HCT116 (cell line): Measurements from ENCODE around the gene HMGB4. TPM values are rescaled to one million over a fixed set of nuclear protein-coding genes. Genes with fewer than 3 reads are reported as not detected.

ENCODE experiments used
- ATAC-seq: fragments of 200-7000 bp; cut with Tn5 transposase; 2 replicates; pipeline ENCODE4 v1.9.1; 2020; ENCODE audit warnings: mild to moderate bottlenecking, moderate library complexity
- BruUV-seq: library from RNA; stranded (reverse); fragments of 400-500 nt; replicated peaks from 2 replicates; lab custom pipeline; 2021; lab: Mats Ljungman, UMichigan
- CTCF ChIA-PET: fragments of 300-600 bp; sonication (Branson Sonifier 250); formaldehyde crosslinking; loops from one replicate; lab custom pipeline; 2021; ENCODE audit warnings: antibody characterized with exemption; lab: Charles Lee
- POLR2A ChIA-PET: fragments of 300-600, 350-600 bp; sonication (Branson Sonifier 250); formaldehyde crosslinking; loops from one replicate; lab custom pipeline; 2021; ENCODE audit warnings: antibody characterized with exemption; lab: Charles Lee
- RAD21 ChIA-PET, 2 experiments: fragments of 300-600 bp; sonication (Branson Sonifier 250); formaldehyde crosslinking; loops; one replicate each; lab custom pipeline; 2023; ENCODE audit warnings: low total read pairs in 2 of 2; ENCODE audit not compliant: uncharacterized antibody in 2 of 2, unreplicated experiment in 2 of 2, low non-redundant PET in 1 of 2; lab: Charles Lee
- DNase-seq: peaks from one replicate; pipeline ENCODE4 v3.0.0-alpha.2; 2010; ENCODE audit warnings: low read depth, low spot score
- H2AFZ ChIP-seq: fragments of 200-600 bp; shearing (Covaris generic), sonication (generic); 2 replicates; pipeline ENCODE4 v1.6.1; 2017; ENCODE audit warnings: low read depth, mixed run types, mixed read lengths, antibody characterized with exemption, low read length; ENCODE audit not compliant: poor library complexity, severe bottlenecking
- H3K27ac ChIP-seq: 2 replicates; pipeline ENCODE4 v1.5.1; 2012; ENCODE audit warnings: low read depth, low read length
- H3K27me3 ChIP-seq: fragments of 200-600 bp; sonication (generic); 2 replicates; pipeline ENCODE4 v1.6.1; 2016; ENCODE audit warnings: mixed run types, low read length, mixed read lengths; ENCODE audit not compliant: insufficient read depth
- H3K36me3 ChIP-seq, 2 experiments: fragments of 200-500 bp in 1 of 2; fragments of 200-600 bp in 1 of 2; sonication (Bioruptor generic) in 1 of 2; sonication (generic) in 1 of 2; 2 replicates each; pipeline versions ENCODE4 v1.5.1 to v1.6.1; 2014 to 2016; ENCODE audit warnings: low read length in 2 of 2, inconsistent platforms in 1 of 2, mixed read lengths in 1 of 2, mixed run types in 1 of 2; ENCODE audit not compliant: insufficient read depth in 2 of 2, control insufficient read depth in 1 of 2
- H3K4me1 ChIP-seq, 2 experiments: fragments of 200-600 bp in 1 of 2; sonication (generic) in 1 of 2; 2 replicates each; pipeline versions ENCODE4 v1.5.1 to v1.6.1; 2012 to 2017; ENCODE audit warnings: low read length in 2 of 2, inconsistent platforms in 1 of 2, mild to moderate bottlenecking in 1 of 2, mixed read lengths in 1 of 2, mixed run types in 1 of 2, moderate library complexity in 1 of 2; ENCODE audit not compliant: insufficient read depth in 2 of 2, control insufficient read depth in 1 of 2
- H3K4me2 ChIP-seq: fragments of 200-600 bp; sonication (generic); 2 replicates; pipeline ENCODE4 v1.6.1; 2017; ENCODE audit warnings: mixed run types, low read length, mixed read lengths
- H3K4me3 ChIP-seq, 2 experiments: fragments of 200-600 bp in 1 of 2; sonication (generic) in 1 of 2; replicated peaks in 1 of 2; 2 replicates each; pipeline ENCODE4 v1.5.1; 2011 to 2016; ENCODE audit warnings: low read length in 2 of 2, control low read depth in 1 of 2, low read depth in 1 of 2, mild to moderate bottlenecking in 1 of 2, mixed read lengths in 1 of 2, mixed run types in 1 of 2
- H3K79me2 ChIP-seq: fragments of 200-600 bp; sonication (generic); 2 replicates; pipeline ENCODE4 v1.6.1; 2017; ENCODE audit warnings: mild to moderate bottlenecking, mixed run types, low read length, moderate library complexity, mixed read lengths; ENCODE audit not compliant: insufficient read depth
- H3K9ac ChIP-seq: fragments of 200-600 bp; sonication (generic); 2 replicates; pipeline ENCODE4 v1.6.1; 2016; ENCODE audit warnings: low read length, mixed read lengths
- H3K9me2 ChIP-seq: fragments of 200-600 bp; sonication (generic), shearing (Covaris generic); 2 replicates; pipeline ENCODE4 v1.6.1; 2017; ENCODE audit warnings: mixed run types, mild to moderate bottlenecking, moderate library complexity; ENCODE audit not compliant: insufficient read depth
- H3K9me3 ChIP-seq, 2 experiments: fragments of 200-500 bp in 1 of 2; fragments of 200-600 bp in 1 of 2; sonication (Bioruptor generic) in 1 of 2; sonication (generic) in 1 of 2; 2 replicates each; pipeline ENCODE4 v1.6.1; 2014 to 2017; ENCODE audit warnings: low read length in 2 of 2, mixed read lengths in 2 of 2, inconsistent platforms in 1 of 2, low read depth in 1 of 2, mild to moderate bottlenecking in 1 of 2, mixed run types in 1 of 2, moderate library complexity in 1 of 2; ENCODE audit not compliant: control insufficient read depth in 1 of 2, insufficient read depth in 1 of 2
- H4K20me1 ChIP-seq: fragments of 200-600 bp; sonication (generic), shearing (Covaris generic); 2 replicates; pipeline ENCODE4 v1.6.1; 2017; ENCODE audit warnings: mixed run types, mild to moderate bottlenecking, moderate library complexity; ENCODE audit not compliant: insufficient read depth
- CBX3 ChIP-seq: IDR thresholded peaks from 2 replicates; pipeline ENCODE4 v1.6.1; 2012; ENCODE audit warnings: low read depth
- EGR1 ChIP-seq: IDR thresholded peaks from 2 replicates; pipeline ENCODE4 v1.6.1; 2012; ENCODE audit warnings: low read depth
- ELF1 ChIP-seq: IDR thresholded peaks from 2 replicates; pipeline ENCODE4 v1.6.1; 2012; ENCODE audit warnings: low read depth, borderline replicate concordance
- EZH2 ChIP-seq: fragments of 200-600 bp; sonication (generic); IDR thresholded peaks from 2 replicates; pipeline ENCODE4 v1.6.1; 2017; ENCODE audit warnings: antibody characterized with exemption, mixed run types
- EZH2phosphoT487 ChIP-seq: fragments of 200-600 bp; IDR thresholded peaks from 2 replicates; pipeline ENCODE4 v1.6.1; 2018; ENCODE audit warnings: antibody characterized with exemption, borderline replicate concordance
- FOSL1 ChIP-seq: IDR thresholded peaks from 2 replicates; pipeline ENCODE4 v1.6.1; 2012; ENCODE audit warnings: low read depth
- JUND ChIP-seq: IDR thresholded peaks from 2 replicates; pipeline ENCODE4 v1.6.1; 2012
- SIN3A ChIP-seq: IDR thresholded peaks from 2 replicates; pipeline ENCODE4 v1.6.1; 2012; ENCODE audit warnings: low read depth
- SP1 ChIP-seq: IDR thresholded peaks from 2 replicates; pipeline ENCODE4 v1.6.1; 2012; ENCODE audit warnings: low read depth
- SRF ChIP-seq: IDR thresholded peaks from 2 replicates; pipeline ENCODE4 v1.6.1; 2012; ENCODE audit warnings: low read depth
- TCF7L2 ChIP-seq: IDR thresholded peaks from 2 replicates; pipeline ENCODE4 v1.7.0; 2011; ENCODE audit warnings: borderline replicate concordance, inconsistent platforms; ENCODE audit not compliant: insufficient read depth, insufficient read length; ENCODE audit errors: extremely low read depth
- YY1 ChIP-seq: IDR thresholded peaks from 2 replicates; pipeline ENCODE4 v1.6.1; 2011; ENCODE audit warnings: low read length, low read depth, moderate library complexity, mild to moderate bottlenecking; ENCODE audit not compliant: insufficient replicate concordance; ENCODE audit errors: extremely low read depth
- ZFX ChIP-seq: fragments of 450-650 bp; IDR thresholded peaks from 2 replicates; pipeline ENCODE4 v1.6.1; 2017
- ZNF274 ChIP-seq: fragments of 200-500 bp; sonication (Bioruptor generic); IDR thresholded peaks from 2 replicates; pipeline ENCODE4 v1.6.1; 2014; ENCODE audit warnings: mild to moderate bottlenecking, low read depth, low read length, inconsistent platforms
- intact Hi-C: fragments of 100-400 bp; cut with micrococcal nuclease; formaldehyde crosslinking; loops from 2 replicates; pipeline ENCODE4 v1.10.0; 2022
- total RNA-seq: library from RNA; stranded (reverse); gene quantifications from one replicate; pipeline ENCODE4 v1.2.1, GENCODE V29; 2021; ENCODE audit not compliant: unreplicated experiment
- TF ChIP-seq, protein P1 (sequence below): IDR thresholded peaks from 2 replicates; pipeline ENCODE4 v1.6.1; 2012
- TF ChIP-seq, protein P2 (sequence below): IDR thresholded peaks from 2 replicates; pipeline ENCODE4 v1.6.1; 2011; ENCODE audit warnings: mild to moderate bottlenecking, low read length, moderate library complexity; ENCODE audit not compliant: insufficient replicate concordance; ENCODE audit errors: extremely low read depth
- TF ChIP-seq, protein P3 (sequence below): IDR thresholded peaks from 2 replicates; pipeline ENCODE4 v1.6.1; 2012

HMGB4 gene
- total RNA-seq, 1 experiment from 2014 or later, result not detected

DNA sequence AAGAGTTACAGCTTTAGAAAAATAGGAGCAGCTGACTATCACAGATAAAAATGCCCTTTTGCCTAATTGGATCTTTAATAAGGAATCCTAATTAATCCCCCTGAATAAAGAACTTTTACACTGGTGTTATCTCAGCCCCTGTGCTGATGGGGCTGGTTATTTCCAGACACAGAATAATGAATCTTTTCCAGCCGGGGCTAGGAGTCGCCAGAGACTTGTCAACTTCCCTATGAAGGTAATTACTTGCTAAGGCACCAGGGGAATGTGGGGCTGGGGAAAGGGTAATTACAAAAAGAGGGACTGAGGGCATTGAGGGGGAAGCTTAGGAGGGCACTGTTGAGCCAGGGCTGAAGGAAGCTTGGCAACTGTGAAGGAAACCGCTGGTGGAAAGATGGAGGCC lies 34.5 kb downstream of the HMGB4 start:
- H3K4me3 ChIP-seq, result no peak overlapping the region
- no peaks in the 10 kb centered on the region for H3K9me2 ChIP-seq
- no peaks in the 10 kb centered on the region for H3K4me1 ChIP-seq
- H3K79me2 ChIP-seq, result no peaks in the 10 kb centered on the region
- ChIA-PET RAD21 (no interaction called here), CTCF (no interaction called here), POLR2A (no interaction called here)
- peaks cover 26% of the 10 kb centered on the region for H3K27me3 ChIP-seq
- no peak for DNase-seq
- ATAC-seq, result no peak
- TF ChIP-seq, protein P1, sequence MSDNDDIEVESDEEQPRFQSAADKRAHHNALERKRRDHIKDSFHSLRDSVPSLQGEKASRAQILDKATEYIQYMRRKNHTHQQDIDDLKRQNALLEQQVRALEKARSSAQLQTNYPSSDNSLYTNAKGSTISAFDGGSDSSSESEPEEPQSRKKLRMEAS, result no peak
- TF ChIP-seq SP1, result no peak
- TF ChIP-seq ELF1, result no peak
- no peak for TF ChIP-seq TCF7L2
- TF ChIP-seq ZFX, result no peak
- no peak for TF ChIP-seq CBX3
- no peak for TF ChIP-seq EGR1
- TF ChIP-seq EZH2, result no peak
- TF ChIP-seq SRF, result no peak
- TF ChIP-seq SIN3A, result no peak
- H3K9me3 ChIP-seq, result no peaks in the 10 kb centered on the region
- intact Hi-C loops, result no loop called here
- no TSS peak for BruUV-seq
- H3K27ac ChIP-seq, result no peak overlapping the region
- no peak overlapping the region for H3K4me2 ChIP-seq
- H3K9ac ChIP-seq, result no peak overlapping the region
- no peaks in the 10 kb centered on the region for H4K20me1 ChIP-seq
- no peak overlapping the region for H2AFZ ChIP-seq
- H3K36me3 ChIP-seq, result no peaks in the 10 kb centered on the region

DNA sequence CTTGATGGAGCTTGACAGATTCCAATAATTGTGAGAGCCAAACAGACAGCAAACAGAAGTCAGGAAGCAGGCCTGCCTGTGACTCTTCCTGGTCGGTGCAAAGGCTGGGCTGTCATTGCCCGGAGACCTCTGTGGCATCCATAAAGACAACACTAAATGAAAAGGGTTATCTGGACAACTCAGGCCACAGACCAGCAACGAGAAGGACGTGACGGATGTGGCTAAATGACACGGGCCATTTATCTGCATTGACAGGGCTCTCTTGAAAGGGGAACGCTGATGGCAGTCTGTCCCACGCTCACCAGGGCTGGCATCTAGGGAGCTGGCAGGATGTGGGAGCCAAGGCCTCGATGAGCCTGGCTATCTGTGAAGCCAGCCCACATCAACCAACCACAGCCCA lies 35.0 kb downstream of the HMGB4 start:
- Histone ChIP-seq H3K9ac (no peak overlapping the region), H3K36me3 (no peaks in the 10 kb centered on the region), H3K9me2 (no peaks in the 10 kb centered on the region), H3K79me2 (no peaks in the 10 kb centered on the region), H3K27ac (no peak overlapping the region), H3K4me2 (no peak overlapping the region), H3K4me1 (no peaks in the 10 kb centered on the region), H3K9me3 (no peaks in the 10 kb centered on the region), H3K4me3 (no peak overlapping the region), H2AFZ (no peak overlapping the region), H4K20me1 (no peaks in the 10 kb centered on the region), H3K27me3 (peaks cover 27% of the 10 kb centered on the region)
- DNase-seq, result no peak
- ATAC-seq, result no peak
- ChIA-PET CTCF (no interaction called here), POLR2A (no interaction called here), RAD21 (no interaction called here)
- no TSS peak for BruUV-seq
- intact Hi-C loops, result no loop called here
- TF ChIP-seq SP1, result no peak
- TF ChIP-seq CBX3, result no peak
- no peak for TF ChIP-seq TCF7L2
- TF ChIP-seq ZNF274, result no peak
- no peak for TF ChIP-seq FOSL1
- TF ChIP-seq JUND, result no peak
- TF ChIP-seq EZH2phosphoT487, result no peak
- TF ChIP-seq ZFX, result no peak
- TF ChIP-seq, protein P1, result no peak
- no peak for TF ChIP-seq YY1
- TF ChIP-seq SRF, result no peak
- TF ChIP-seq, protein P2, sequence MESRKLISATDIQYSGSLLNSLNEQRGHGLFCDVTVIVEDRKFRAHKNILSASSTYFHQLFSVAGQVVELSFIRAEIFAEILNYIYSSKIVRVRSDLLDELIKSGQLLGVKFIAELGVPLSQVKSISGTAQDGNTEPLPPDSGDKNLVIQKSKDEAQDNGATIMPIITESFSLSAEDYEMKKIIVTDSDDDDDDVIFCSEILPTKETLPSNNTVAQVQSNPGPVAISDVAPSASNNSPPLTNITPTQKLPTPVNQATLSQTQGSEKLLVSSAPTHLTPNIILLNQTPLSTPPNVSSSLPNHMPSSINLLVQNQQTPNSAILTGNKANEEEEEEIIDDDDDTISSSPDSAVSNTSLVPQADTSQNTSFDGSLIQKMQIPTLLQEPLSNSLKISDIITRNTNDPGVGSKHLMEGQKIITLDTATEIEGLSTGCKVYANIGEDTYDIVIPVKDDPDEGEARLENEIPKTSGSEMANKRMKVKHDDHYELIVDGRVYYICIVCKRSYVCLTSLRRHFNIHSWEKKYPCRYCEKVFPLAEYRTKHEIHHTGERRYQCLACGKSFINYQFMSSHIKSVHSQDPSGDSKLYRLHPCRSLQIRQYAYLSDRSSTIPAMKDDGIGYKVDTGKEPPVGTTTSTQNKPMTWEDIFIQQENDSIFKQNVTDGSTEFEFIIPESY, result no peak
- TF ChIP-seq, protein P3, sequence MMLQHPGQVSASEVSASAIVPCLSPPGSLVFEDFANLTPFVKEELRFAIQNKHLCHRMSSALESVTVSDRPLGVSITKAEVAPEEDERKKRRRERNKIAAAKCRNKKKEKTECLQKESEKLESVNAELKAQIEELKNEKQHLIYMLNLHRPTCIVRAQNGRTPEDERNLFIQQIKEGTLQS, result no peak
